Epithelial cell of esophagus (primary cell): ENCODE data around the gene DOCK8.
A peak's percentile ranks its signal among the peaks of the same experiment; 100 is the strongest.

Experiments
- DNase-seq: peaks from one replicate; pipeline ENCODE4 v3.0.0; 2010; ENCODE audit warnings: low read depth
- H3K4me3 ChIP-seq: 2 replicates; pipeline ENCODE4 v1.5.1; 2011; ENCODE audit warnings: mild to moderate bottlenecking, low read length, control low read depth
- TF ChIP-seq, protein P1 (sequence below): IDR thresholded peaks from 2 replicates; pipeline ENCODE4 v1.5.1; 2011; ENCODE audit warnings: low read depth, mild to moderate bottlenecking, low read length, control low read depth, inconsistent platforms; ENCODE audit not compliant: insufficient read depth; ENCODE audit errors: missing control alignments

The DOCK8 gene

DNA sequence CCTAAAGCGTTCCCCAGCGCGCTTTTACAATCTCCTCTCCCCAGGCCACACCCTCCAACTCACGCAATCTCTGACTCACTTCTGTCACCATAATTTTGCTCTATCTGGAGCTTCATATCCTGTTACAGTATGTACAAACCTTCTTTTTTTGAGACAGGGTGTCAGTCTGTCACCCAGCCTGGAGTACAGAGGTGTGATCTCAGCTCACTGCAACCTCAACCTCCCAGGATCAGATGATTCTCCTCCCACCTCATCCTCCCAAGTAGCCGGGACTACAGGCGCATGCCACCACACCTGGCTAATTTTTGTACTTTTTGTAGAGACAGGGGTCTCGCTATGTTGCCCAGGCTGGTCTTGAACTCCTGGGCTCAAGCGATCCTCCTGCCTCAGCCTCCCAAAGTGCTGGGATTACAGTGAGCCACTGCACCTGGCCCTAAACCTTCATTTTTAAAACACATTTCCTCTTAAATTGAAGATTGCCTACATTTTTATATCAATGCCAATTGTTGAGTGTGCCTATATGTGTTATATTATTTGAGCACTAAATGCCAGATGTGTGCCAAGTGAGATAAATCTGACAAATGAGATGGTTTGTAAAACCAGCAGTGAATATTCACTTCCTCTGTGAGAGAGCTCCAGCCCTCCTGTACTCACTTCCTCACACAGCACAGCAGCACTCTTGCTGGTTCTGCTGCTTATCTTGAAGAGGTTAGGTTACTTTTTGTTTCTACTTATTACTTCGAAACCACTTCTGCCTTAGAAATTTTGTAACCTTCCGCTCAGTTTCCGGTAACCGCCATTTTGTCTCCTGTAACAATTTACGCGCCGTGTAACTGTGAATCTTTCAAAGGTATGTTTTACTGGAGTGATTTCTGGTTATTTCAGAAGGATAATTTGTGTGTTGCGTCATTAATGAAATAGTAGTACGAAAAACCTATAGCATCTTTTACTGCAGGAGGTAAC, 57.9 kb downstream of the DOCK8 start:
- no peak overlapping the region for H3K4me3 ChIP-seq
- TF ChIP-seq, protein P1, sequence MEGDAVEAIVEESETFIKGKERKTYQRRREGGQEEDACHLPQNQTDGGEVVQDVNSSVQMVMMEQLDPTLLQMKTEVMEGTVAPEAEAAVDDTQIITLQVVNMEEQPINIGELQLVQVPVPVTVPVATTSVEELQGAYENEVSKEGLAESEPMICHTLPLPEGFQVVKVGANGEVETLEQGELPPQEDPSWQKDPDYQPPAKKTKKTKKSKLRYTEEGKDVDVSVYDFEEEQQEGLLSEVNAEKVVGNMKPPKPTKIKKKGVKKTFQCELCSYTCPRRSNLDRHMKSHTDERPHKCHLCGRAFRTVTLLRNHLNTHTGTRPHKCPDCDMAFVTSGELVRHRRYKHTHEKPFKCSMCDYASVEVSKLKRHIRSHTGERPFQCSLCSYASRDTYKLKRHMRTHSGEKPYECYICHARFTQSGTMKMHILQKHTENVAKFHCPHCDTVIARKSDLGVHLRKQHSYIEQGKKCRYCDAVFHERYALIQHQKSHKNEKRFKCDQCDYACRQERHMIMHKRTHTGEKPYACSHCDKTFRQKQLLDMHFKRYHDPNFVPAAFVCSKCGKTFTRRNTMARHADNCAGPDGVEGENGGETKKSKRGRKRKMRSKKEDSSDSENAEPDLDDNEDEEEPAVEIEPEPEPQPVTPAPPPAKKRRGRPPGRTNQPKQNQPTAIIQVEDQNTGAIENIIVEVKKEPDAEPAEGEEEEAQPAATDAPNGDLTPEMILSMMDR: no peak
- DNase-seq: peak; percentile 3

GRCh38 chr9:274406-274805, 59.7 kb downstream of the DOCK8 start:
- TF ChIP-seq, protein P1: no peak
- no peak overlapping the region for H3K4me3 ChIP-seq
- DNase-seq: no peak

- no peak overlapping the region for H3K4me3 ChIP-seq
- no peak for DNase-seq
- TF ChIP-seq, protein P1: no peak
Observed at GRCh38 chr9:277601-278295, 63.1 kb downstream of the DOCK8 start.

- H3K4me3 ChIP-seq: no peak overlapping the region
- TF ChIP-seq, protein P1: no peak
- no peak for DNase-seq
Observed at GRCh38 chr9:278651-279050, 64.0 kb downstream of the DOCK8 start.

DNA sequence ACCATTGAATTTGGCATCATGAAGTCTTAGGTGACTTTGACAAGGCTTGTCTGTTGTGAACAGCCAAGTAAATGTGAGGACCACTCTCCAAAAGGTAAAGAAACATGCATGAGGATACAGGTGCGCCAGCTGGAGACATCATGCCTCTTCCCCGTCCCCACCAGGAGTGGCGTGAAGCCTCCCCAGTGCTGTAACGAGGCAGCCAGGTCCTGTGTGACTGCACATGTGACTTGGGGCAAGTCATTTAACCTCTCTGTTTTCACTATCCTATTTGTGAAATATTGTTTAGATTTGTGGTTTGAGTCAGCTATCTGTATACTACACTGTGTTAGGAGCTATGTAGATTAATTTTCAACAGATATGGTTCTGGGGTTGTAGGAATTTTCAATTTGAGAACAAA, 65.0 kb downstream of the DOCK8 start:
- TF ChIP-seq, protein P1: no peak
- H3K4me3 ChIP-seq: no peak overlapping the region

GRCh38 chr9:281741-282645, 67.3 kb downstream of the DOCK8 start:
- no peak overlapping the region for H3K4me3 ChIP-seq
- DNase-seq: no peak
- TF ChIP-seq, protein P1: no peak

More for the DNA sequence above, 65.0 kb downstream of the DOCK8 start:
- no peak for DNase-seq
